ENCODE data around the gene LRRC49.
"Not testable (repeated sequence)": the region's sequence is repeated elsewhere in the genome, so short reads cannot be mapped to it uniquely, and the experiment has no call there.

Gene LRRC49

DNA sequence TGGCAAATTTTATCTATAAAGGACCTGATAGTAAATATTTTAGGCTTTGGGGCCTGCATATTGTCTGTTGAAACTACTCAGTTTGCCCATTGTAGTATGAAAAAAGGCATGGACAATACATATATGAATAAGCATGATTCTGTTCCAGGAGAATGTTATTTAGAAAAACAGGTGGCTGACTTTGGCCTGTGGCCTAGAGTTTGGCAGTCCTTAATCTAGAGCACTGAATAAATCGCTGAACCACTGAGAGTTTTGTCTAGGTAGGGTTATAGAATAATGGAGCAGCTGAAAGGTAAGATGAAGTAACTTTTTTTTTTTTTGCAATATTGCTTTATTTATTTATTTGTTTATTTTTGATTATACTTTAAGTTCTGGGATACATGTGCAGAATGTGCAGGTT, 75.0 kb downstream of the LRRC49 start:
- in situ Hi-C loops (cut with MboI; ENCODE audit: low sequenced_read_pairs): no loop called here

DNA sequence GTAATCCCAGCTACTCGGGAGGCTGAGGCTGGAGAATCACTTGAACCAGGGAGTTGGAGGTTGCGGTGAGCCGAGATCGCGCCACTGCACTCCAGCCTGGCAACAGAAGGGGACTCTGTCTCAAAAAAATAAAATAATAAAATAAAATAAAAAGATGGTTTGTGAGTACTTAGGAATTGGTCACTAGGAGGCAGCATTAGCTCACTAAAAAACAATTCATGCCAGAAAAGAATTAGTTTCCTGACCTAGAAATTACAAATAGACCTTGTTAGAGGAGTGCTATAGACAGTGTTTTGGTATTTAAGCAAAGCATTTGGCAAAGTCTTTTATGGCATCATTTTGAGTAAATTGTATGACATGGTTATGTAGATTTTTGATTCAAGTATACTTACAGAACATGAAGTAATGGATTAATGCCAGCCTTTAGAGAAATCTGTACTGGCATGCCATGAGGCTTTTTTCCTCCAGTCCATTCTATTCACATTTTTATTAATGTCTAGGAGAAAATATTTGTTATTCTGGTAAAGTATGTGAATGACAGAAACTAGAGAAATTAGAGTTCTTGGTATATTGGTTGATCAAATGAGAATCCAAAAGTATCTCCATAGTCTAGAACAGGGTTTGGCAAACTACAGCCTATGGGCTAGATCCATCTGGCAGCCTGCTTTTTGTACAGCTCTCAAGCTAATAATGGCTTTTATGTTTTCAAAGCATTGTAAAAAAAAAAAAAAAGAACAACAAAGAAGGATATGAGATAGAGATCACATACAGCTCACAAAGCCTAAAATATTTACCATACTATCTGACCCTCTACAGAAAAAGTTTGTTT, 81.6 kb downstream of the LRRC49 start:
- in situ Hi-C loops (cut with MboI; ENCODE audit: low sequenced_read_pairs): no loop called here

DNA sequence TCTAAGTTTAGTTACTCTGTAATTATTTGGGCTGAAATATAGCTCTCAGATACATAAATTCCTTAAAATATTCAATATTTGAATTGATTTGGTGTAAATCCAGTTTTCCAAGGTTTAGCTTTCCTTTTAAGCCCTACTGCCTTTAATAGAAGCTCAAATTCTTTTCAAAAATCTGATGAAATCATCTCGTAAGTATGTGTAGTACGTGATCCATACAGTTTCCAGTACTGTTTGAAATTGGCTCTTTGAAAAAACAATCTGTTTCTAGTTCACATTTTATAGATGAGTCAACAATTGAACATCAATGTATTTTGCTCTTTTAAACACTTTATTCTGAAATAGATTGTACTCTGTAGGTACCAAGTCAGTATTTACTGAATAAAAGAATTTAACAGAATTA, 84.2 kb downstream of the LRRC49 start:
- in situ Hi-C loops (cut with MboI; ENCODE audit: low sequenced_read_pairs): no loop called here

DNA sequence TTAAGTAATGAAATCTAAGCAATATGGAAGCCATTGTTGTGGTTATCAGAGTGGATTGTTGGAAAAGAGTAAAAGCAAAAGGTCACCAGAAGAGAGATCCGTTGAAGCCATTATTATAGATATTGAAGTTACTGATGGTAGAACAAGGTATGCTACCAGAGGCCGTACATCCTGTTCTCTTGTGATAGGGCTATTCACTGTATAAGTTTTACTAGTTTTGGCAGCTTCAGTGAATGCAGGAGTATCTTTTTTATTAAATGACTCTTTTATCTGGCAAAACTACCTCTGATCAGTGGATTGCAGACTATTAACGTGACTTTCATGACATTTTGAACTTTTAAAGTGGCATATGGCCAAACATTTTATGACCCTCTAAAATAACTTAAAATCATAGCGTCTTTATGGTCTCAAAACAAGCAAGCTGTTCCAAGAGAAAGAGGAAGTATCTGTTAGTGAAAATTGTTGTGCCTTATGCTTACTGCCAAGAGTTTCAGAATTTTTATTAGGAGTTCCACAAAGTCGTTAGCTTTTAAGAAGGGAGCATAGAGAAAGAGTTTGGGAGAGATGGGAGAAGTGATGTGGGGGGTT, 102.9 kb downstream of the LRRC49 start:
- in situ Hi-C loops (cut with MboI; ENCODE audit: low sequenced_read_pairs): no loop called here

DNA sequence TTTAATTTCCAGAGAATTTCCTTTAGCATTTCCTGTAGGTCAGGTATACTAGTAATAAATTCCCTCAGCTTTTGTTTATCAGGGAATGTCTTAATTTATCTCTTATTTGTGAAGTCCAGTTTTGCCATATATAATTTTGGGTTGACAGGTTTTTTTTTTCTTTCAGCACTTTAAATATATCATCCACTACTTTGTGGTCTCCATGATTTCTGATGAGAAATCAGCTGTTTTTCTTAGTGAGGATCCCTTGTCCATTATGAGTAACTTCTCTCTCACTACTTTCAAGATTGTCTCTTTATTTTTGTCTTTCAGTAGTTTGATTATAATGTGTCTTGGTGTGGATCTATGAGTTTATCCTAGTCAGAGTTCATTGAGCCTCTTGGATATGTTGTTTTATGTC, 105.7 kb downstream of the LRRC49 start:
- in situ Hi-C loops (cut with MboI; ENCODE audit: low sequenced_read_pairs): no loop called here

DNA sequence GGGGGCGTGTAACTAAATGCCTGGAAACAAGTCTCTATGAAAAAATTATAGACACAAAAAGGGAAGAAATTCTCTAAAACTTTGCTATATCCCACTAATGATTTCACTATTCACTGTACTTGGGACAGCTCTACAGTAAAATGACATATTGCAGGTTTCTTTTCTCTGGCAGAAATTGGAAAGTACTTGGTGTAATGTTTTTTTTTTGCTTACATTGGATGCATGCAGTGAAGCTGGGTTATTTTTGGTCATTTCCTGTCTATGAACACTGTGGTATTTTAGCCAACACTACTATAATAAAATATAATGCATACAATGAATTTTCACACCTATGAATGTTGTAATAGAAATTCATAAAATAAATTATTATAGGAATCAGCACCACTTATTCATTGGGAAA, 109.7 kb downstream of the LRRC49 start:
- in situ Hi-C loops (cut with MboI; ENCODE audit: low sequenced_read_pairs): no loop called here

DNA sequence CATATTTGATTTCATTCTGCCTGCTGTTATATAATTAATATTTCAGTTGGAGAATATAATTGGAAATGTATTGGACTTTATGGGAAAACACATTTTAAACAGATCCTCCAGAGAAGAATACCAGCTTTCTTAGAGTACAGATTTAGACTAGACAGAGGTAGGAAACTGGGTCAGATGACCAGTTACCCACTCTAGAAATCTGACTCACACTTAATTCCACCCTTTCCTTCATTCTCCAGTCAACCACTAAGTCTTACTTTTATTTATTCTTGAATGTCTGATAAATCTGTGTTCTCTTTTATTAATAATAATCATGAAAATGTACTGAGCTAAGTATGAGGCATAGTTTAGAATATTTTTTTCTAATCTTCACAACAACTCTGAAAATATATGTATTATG, 110.7 kb downstream of the LRRC49 start:
- in situ Hi-C loops (cut with MboI; ENCODE audit: low sequenced_read_pairs): no loop called here

DNA sequence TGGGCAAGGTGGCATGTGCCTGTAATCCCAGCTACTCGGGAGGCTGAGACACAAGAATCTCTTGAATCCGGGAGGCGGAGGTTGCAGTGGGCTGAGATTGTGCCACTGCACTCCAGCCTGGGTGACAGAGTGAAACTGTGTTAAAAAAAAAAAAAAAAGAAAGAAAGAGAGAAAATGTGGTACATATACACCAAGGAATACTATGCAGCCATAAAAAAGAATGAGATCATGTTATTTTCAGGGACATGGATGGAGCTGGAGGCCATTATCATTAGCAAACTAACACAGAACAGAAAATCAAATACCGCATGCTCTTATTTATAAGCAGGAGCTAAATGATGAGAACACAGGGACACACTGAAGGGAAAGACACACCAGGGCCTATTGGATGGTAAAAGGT, 111.9 kb downstream of the LRRC49 start:
- in situ Hi-C loops (cut with MboI; ENCODE audit: low sequenced_read_pairs): not testable (repeated sequence)

DNA sequence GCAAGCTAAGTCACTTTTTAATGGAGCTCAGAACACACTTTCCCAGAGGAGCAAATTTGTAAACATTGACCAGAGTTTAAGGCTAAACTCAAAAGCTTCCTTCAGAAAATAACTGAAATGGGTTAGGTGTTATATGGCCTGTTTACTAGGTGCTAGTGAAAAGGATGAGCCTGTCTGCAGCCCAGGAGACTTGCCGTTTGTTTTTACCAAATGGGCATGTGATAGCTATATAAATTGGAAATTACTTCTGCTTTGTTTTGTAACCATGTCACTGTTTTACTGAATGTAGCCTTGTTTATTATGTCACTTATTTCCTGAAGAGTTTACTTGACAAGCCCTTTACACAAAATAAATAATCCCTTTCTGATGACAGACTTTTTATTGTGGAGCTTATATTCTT, 113.3 kb downstream of the LRRC49 start:
- in situ Hi-C loops (cut with MboI; ENCODE audit: low sequenced_read_pairs): no loop called here

DNA sequence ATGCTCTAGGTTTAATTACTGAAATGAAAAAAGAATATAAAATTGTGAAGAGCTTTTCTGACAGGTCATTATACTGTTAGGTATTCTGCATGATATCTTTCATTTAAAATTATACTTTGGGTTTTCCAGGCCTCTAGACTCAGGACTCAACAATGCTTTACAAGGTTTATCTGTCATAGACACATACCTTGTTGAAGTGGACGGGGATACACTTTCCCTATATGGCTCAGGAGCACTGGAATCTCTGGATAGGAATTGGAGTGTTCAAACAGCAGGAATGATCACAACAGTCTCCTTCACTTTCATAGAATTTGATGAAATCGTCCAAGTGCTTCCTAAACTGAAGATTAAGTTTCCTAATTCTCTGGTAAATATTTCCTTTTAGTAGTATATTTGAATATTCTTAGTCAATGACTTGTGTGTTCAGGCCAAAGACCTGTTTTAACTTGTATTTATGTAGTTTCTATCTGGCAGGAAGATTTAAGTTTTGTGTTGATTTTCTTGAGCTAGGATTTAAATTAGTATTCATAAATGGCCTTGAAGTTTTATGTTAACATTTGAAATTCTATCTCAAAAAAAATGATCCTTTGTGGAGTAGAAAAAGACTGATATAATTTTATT, 115.7 kb downstream of the LRRC49 start:
- in situ Hi-C loops (cut with MboI; ENCODE audit: low sequenced_read_pairs): no loop called here

DNA sequence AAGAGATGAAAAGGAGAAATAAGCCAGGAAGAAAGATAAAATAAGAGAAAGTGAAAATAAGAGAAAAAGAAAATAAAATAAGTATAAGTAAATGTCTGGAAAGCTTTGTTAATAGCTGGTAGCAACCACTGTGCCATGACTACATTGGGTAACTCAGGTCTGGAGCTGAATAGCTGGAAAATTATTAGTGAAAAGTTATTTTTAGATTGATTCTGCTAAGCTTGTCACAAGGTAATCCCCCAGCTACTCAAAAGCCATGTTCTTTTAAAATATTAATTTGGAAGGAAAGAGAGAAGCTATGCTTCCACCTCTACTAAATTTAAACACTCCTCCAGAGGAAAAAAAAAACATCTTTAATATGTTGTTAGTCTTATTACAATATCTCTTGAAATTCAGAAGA, 117.8 kb downstream of the LRRC49 start:
- in situ Hi-C loops (cut with MboI; ENCODE audit: low sequenced_read_pairs): no loop called here

DNA sequence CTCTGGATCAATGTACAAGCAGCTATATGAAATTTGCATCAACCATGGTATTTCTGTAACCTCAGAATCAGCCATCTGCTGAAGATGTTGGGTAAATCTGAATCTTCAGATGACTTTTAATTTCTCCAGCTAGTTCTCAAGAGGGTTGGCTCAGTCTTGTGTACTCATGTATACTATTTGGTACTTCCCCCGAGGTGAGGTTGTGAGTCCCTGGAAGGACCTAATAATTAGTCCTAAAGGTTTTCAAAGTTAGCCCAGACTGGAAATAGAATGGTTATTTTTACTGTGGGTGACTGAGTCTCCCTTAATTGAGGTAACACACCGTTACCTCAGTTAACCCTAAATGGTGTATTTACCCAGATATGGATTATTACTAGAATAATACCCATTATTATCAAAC, 118.4 kb downstream of the LRRC49 start:
- in situ Hi-C loops (cut with MboI; ENCODE audit: low sequenced_read_pairs): no loop called here

DNA sequence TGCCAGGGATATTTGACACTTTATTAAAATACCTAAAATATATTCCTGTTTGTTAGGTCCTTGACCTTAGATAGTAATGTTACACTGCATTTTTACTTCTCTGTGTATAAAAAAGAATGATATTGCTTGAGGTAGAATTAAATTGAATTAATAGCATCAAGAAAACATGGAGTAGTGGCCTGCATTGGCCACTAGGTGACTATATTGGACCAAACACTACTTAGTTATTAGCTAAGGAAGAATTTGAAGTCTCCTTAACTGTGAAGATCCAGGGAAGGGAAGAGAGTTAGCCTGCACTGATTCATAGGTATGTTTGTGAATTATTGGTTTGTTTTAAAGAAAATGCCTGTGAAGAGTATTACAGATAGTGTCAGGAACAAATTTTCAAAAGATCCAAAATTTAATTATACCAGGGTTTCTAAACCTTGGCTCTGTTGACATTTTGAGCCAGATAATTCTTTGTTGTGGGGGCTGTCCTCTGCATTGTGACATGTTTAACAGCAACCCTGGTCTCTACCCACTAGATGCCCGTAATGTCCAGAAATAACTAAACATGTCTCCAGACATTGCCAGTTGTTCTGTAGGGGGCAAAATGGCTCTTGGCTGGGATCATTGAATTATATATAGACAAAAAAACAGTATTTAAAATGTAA, 119.0 kb downstream of the LRRC49 start:
- in situ Hi-C loops (cut with MboI; ENCODE audit: low sequenced_read_pairs): no loop called here

DNA sequence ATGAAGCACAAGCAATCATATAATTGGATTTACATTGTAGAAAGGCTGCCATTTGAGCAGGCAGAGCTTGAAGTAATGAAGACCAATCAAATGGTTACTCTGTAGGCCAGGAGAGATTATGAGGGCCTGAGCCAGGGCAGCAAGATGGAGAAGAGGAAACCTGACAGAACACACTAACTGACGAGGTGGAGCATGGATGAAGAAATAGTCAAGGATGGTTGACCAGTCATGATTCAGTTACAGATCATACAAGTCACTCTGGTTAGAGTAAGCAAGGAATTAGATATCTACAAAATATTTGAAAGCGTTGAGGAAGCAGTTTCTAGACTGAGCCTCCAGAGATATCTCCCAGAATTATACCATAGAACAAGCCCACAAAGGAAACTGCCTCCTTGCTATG, 120.8 kb downstream of the LRRC49 start:
- in situ Hi-C loops (cut with MboI; ENCODE audit: low sequenced_read_pairs): no loop called here

DNA sequence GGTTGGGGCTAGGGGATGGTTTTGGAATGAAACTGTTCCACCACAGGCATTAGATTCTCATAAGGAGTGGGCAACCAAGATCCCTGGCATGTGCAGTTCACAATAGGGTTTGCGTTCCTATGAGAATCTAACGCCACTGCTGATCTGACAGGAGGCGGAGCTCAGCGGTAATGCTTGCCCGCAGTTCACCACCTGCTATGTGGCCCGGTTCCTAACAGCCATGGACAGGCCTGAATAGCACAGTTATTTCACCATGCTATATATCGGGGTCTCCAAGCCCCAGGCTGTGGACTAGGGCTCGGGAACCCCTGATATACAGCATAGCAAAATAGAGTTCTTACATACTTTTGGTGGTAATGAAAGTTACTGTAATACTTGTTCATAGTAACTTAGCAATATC, 122.7 kb downstream of the LRRC49 start:
- in situ Hi-C loops (cut with MboI; ENCODE audit: low sequenced_read_pairs): no loop called here

DNA sequence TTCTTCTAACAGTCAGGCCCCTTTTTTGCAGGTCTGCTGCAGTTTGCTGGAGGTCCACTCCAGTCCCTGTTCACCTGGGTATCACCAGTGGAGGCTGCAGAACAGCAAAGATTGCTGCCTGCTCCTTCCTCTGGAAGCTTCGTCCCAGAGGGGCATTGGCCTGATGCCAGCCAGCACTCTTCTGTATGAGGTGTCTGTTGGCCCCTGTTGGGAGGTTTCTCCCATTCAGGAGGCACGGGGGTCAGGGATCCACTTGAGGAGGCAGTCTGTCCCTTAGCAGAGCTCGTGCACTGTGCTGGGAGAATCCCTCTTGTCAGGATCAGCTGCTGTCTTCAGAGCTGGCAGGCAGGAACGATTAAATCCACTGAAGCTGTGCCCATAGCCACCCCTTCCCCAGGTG, 138.6 kb downstream of the LRRC49 start:
- in situ Hi-C loops (cut with MboI; ENCODE audit: low sequenced_read_pairs): not testable (repeated sequence)

DNA sequence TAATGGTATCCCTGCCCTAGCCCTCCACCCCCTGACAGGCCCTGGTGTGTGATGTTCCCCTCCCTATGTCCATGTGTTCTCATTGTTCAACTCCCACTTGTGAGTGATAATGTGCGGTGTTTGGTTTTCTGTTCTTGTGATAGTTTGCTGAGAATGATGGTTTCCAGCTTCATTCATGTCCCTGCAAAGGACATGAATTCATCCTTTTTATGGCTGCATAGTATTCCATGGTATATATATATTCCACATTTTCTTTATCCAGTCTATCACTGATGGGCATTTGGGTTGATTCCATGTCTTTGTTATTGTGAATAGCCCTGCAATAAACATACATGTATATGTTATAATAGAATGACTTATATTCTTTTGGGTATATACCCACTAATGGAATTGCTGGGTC, 142.9 kb downstream of the LRRC49 start:
- in situ Hi-C loops (cut with MboI; ENCODE audit: low sequenced_read_pairs): not testable (repeated sequence)

DNA sequence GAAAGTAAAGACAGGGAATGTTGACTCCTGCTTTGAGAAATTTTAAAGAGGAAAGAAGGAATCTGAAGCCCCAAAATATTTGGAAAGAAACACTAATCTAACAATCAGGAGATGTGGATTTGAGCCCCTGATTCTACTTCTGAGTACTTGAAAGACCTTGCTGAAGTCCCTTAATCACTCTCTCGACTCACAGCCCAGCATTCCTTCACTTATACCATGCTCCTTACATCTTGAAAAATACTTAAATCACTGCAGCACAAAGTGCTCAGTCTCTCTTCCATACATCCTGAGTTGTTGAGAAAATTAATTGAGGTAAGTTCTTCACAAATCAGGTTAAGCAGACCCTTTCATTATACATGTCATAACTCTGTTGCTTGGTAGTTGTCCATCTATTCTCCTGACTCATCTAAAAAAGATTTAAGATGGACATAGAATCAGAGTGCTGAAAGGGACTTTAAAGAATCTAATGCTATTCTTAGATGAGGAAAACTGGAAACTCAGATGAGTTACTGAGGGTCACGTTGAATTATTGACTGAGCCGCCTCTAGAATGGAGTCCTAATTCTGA, 149.8 kb downstream of the LRRC49 start:
- in situ Hi-C loops (cut with MboI; ENCODE audit: low sequenced_read_pairs): no loop called here

DNA sequence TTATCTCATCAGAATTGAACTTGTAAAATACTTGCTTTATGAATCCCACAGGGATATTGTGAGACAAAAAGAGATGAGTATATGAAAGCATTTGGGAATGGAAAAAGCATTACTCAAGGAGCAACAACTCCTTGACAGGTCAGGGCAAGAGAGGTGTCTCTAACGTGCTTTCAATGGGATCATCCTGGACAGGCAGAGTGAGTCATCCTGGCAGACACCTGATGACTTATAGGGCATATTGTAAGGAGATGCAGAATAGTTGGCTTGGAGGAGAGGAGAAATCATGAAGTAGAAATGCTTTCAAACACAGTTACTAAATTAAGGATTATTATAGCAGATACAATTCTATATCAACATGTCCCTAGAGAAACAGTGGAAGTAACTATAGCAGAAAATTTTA, 150.7 kb downstream of the LRRC49 start:
- in situ Hi-C loops (cut with MboI; ENCODE audit: low sequenced_read_pairs): no loop called here

DNA sequence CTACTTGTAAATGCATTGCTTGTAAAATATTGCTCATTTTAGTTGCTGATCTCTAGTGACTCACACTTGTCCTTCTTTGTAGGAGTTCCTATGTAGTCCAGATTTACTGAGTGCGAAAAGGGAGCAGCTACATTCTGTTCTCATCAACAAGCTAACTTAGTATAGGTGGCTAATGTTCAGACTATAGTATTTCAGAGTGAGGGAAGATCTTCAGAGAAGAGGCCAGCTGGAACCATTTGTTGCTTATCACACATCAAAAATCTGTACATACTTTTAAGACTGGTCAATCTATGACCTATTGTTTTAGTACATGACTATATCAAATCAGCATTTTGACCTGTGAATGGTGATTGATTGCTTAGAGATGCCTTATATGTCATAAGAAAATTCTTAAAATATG, 151.4 kb downstream of the LRRC49 start:
- in situ Hi-C loops (cut with MboI; ENCODE audit: low sequenced_read_pairs): no loop called here

DNA sequence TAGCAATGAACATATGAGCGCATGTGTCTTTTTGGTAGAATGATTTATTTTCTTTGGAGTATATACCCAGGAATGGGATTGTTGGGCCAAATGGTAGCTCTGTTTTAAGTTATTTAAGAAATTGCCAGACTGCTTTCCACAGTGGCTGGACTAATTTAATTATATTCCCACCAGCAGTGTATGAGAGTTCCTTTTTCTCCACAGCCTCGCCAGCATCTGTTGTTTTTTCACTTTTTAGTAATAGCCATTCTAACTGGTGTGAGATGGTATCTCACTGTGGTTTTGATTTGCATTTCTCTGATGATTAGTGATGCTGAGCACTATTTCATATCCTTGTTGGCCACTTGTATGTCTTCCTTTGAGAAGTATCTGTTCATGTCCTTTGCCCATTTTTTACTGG, 153.5 kb downstream of the LRRC49 start:
- in situ Hi-C loops (cut with MboI; ENCODE audit: low sequenced_read_pairs): not testable (repeated sequence)

All from HL-60/S4 (cell line).